ENCODE measurements around the gene MAP4K2. TPM values are rescaled to one million over a fixed set of nuclear protein-coding genes. Genes with fewer than 3 reads are reported as not detected.

The MAP4K2 gene
- 7.7 to 9.3 TPM (median 8.4 TPM) in 5 replicates for total RNA-seq (2022; extraction: Qiagen RNA extraction)

DNA sequence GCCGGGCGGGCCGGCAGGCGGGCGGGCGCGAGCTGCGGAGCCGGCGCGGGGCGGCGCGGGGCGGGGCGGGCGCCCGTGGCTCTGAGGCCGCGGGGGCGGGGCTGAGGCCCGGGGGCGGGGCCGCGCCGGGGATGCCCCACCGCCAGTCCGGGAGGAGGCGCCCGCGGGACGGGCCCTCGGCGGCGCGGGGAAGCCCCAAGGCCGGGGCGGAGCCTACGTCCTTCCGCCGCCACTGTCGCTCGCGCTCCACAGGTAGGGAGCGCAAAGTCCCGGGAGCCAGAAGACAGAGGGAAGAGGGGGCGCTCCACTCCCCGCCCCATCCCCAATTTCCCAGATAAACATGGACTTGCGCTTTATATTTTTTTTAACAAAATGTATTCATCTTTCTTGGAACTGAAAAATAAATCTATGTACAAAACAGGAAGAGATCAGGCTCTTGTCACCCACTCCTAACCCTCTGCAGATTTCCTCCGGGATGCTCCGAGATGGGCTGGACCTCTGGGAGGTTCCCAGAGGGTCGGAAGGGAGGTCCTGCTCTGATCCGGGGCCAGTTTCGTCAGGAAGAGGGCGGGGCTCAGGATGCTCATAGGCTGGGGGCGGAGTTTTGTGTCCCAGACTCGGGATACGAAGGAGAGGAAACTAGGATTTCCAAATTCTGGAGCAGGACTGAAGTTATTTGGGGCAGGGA lies at the start of gene MAP4K2:
Gene MAP4K2 (minus strand): TSS at position 57 of the 688 bp plus-strand sequence. CDS start 65 bp downstream, outside the sequence.

DNA sequence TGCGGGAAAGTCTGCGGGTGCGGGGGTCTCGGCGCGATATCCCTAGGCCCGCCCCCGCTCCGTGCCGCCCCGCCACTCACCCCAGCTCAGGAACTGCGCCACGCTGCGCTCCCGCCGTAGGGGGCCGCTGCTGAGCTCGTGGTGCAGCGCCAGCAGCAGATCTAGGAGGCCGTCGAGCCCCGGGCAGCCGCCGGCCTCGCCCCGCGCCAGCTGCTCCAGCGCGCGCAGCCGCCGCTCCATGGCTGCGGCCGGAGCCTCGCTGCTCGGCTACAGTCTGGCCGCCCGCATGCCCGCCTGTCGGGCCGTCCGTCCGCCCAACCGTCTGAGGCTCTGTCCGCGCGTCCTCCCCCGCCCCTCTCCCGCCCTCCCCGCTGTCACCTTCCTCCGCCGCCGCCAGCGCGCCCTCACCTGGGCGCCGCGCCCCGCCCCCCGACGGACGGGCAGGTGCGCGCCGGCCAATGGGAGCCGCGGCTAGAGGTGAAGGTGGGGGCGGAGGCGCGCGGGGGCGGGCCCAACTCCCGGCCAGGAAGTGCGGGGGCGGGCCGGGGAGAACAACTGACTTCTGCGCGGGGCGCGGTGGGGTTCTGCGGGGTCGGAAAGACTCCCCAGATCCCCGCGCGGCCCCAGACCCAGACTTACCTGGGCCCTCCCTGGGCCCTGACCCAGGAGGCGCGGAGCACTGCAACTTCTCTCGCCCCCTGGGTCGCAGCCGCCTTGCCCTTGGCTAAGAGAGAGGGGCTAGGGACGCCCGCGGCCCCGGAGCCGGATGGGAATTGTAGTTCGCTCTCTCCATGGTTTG lies 41.5 kb upstream of the MAP4K2 start, which contains the start of gene CDC42BPG:
Gene CDC42BPG (minus strand): TSS at position 324 of the 799 bp plus-strand sequence. CDS start 84 bp downstream, at position 240.

DNA sequence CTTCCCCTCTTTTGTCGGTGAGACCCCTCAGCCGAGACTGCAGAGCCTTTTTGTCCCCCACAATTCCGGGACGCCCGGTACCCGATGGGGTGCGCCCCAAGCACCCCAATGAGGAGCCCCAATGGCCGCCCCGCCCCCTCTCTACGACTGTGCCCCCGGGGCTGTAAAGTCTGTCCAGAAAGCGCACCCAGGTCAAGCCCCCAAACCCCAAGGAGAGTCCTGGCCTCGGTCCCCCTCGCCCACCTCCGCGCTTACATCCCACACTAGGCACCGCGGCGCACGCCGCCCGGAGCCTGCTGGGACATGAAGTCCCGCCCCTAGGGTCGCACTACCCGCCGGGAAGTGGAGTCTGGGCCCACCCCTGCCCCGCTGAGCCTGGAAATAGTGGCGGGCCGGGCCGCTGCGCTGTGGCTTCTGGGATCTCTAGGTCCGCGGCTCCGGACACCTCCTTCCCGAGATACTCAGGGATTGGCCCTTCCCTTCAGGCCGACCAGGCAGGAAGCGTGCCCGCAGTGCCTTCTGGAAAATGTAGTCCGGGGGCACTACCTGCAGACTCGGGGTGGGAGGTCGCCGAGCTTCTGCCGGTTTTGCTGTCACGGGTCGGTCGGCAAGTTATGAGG lies 7.4 kb upstream of the MAP4K2 start, which contains the start of gene MEN1:
Gene MEN1 (minus strand): TSS at position 281 of the 620 bp plus-strand sequence. CDS start 442 bp downstream, outside the sequence.

GRCh38 chr11:64778473-64779298 lies 24.3 kb downstream of the MAP4K2 start, which contains the start of gene SF1:
Gene SF1, minus strand, starts transcription at chr11:64778542. Its CDS starts 150 bp downstream, at chr11:64778392.

GRCh38 chr11:64759722-64760719 lies 43.0 kb downstream of the MAP4K2 start, which contains the start of gene PYGM:
Gene PYGM, minus strand, starts transcription at chr11:64759974. Its CDS starts 76 bp downstream, at chr11:64759898.

GRCh38 chr11:64743591-64744543 lies 59.1 kb downstream of the MAP4K2 start, which contains the start of gene RASGRP2:
Gene RASGRP2, minus strand, starts transcription at chr11:64744142. Its CDS starts 1,276 bp downstream, at chr11:64742866.

Other genes starting within 250 kb of the MAP4K2 start
- 0.06 to 0.12 TPM (median 0.08 TPM) in 4 of 5 replicates, not detected in the other for gene SLC22A11, start 247.3 kb downstream of the MAP4K2 start, total RNA-seq (2022; extraction: Qiagen RNA extraction)
- not detected in 5 replicates for gene SLC22A12, start 212.0 kb downstream of the MAP4K2 start, total RNA-seq (2022; extraction: Qiagen RNA extraction)
- gene NRXN2, start 80.0 kb downstream of the MAP4K2 start, total RNA-seq (2022; extraction: Qiagen RNA extraction), result 0.12 to 0.32 TPM (median 0.18 TPM) in 5 replicates
- gene RASGRP2, start 59.1 kb downstream of the MAP4K2 start, total RNA-seq (2022; extraction: Qiagen RNA extraction), result 0.97 to 2.1 TPM (median 1.5 TPM) in 5 replicates
- gene PYGM, start 43.2 kb downstream of the MAP4K2 start, total RNA-seq (2022; extraction: Qiagen RNA extraction), result 0.20 to 0.55 TPM (median 0.36 TPM) in 5 replicates
- gene SF1, start 24.7 kb downstream of the MAP4K2 start, total RNA-seq (2022; extraction: Qiagen RNA extraction), result 150 to 224 TPM (median 153 TPM) in 5 replicates
- gene MEN1, start 7.3 kb upstream of the MAP4K2 start, total RNA-seq (2022; extraction: Qiagen RNA extraction), result 35.0 to 40.0 TPM (median 37.1 TPM) in 5 replicates
- 1.5 to 2.1 TPM (median 1.5 TPM) in 5 replicates for gene CDC42BPG, start 41.4 kb upstream of the MAP4K2 start, total RNA-seq (2022; extraction: Qiagen RNA extraction)
- gene EHD1, start 75.4 kb upstream of the MAP4K2 start, total RNA-seq (2022; extraction: Qiagen RNA extraction), result 104 to 116 TPM (median 113 TPM) in 5 replicates
- 13.9 to 20.4 TPM (median 19.8 TPM) in 5 replicates for gene ATG2A, start 114.0 kb upstream of the MAP4K2 start, total RNA-seq (2022; extraction: Qiagen RNA extraction)
- gene PPP2R5B, start 121.5 kb upstream of the MAP4K2 start, total RNA-seq (2022; extraction: Qiagen RNA extraction), result 4.0 to 5.5 TPM (median 4.9 TPM) in 5 replicates
- gene GPHA2, start 132.7 kb upstream of the MAP4K2 start, total RNA-seq (2022; extraction: Qiagen RNA extraction), result not detected in 5 replicates
- not detected in 5 replicates for gene MAJIN, start 168.9 kb upstream of the MAP4K2 start, total RNA-seq (2022; extraction: Qiagen RNA extraction)
- gene BATF2, start 193.8 kb upstream of the MAP4K2 start, total RNA-seq (2022; extraction: Qiagen RNA extraction), result 0.54 to 0.70 TPM (median 0.61 TPM) in 5 replicates
- gene ARL2, start 210.9 kb upstream of the MAP4K2 start, total RNA-seq (2022; extraction: Qiagen RNA extraction), result 142 to 189 TPM (median 180 TPM) in 5 replicates
- 22.6 to 24.7 TPM (median 23.2 TPM) in 5 replicates for gene SNX15, start 224.2 kb upstream of the MAP4K2 start, total RNA-seq (2022; extraction: Qiagen RNA extraction)
- gene SAC3D1, start 238.0 kb upstream of the MAP4K2 start, total RNA-seq (2022; extraction: Qiagen RNA extraction), result 37.2 to 55.5 TPM (median 51.1 TPM) in 5 replicates